GM23338 (cell line): ENCODE data around the gene AK9. TPM values are rescaled to one million over a fixed set of nuclear protein-coding genes. Genes with fewer than 3 reads are reported as not detected.

Source experiments
- ATAC-seq: fragments of 200-7000 bp; cut with Tn5 transposase; 3 replicates; pipeline ENCODE4 v1.9.1; 2020
- DNase-seq: peaks from one replicate; pipeline ENCODE4 v3.0.0-alpha.2; 2015; ENCODE audit warnings: low spot score
- H2AFZ ChIP-seq: fragments of 200-600 bp; sonication (generic); 2 replicates; pipeline ENCODE4 v1.8.0; 2016; ENCODE audit warnings: antibody characterized with exemption, mild to moderate bottlenecking, moderate library complexity
- H3F3A ChIP-seq: fragments of 200-600 bp; sonication (generic); replicated peaks from 2 replicates; pipeline ENCODE4 v1.8.0; 2017; ENCODE audit warnings: antibody characterized with exemption, mixed run types, low read depth
- H3K27ac ChIP-seq: fragments of 200-600 bp; sonication (generic); 2 replicates; pipeline ENCODE4 v1.6.1; 2016; ENCODE audit warnings: low read depth
- H3K27me3 ChIP-seq: fragments of 200-600 bp; sonication (generic); 2 replicates; pipeline ENCODE4 v1.8.0; 2016; ENCODE audit warnings: mild to moderate bottlenecking, mixed run types, moderate library complexity; ENCODE audit not compliant: insufficient read depth
- H3K36me3 ChIP-seq: fragments of 200-600 bp; sonication (generic); 2 replicates; pipeline ENCODE4 v1.8.0; 2016; ENCODE audit warnings: mild to moderate bottlenecking; ENCODE audit not compliant: insufficient read depth
- H3K4me1 ChIP-seq: fragments of 200-600 bp; sonication (generic); 2 replicates; pipeline ENCODE4 v1.8.0; 2016; ENCODE audit warnings: mild to moderate bottlenecking, moderate library complexity; ENCODE audit not compliant: insufficient read depth
- H3K4me2 ChIP-seq: fragments of 200-600 bp; sonication (generic); 2 replicates; pipeline ENCODE4 v1.7.1; 2017; ENCODE audit warnings: mixed run types
- H3K4me3 ChIP-seq: fragments of 200-600 bp; sonication (generic); 2 replicates; pipeline ENCODE4 v1.6.1; 2016; ENCODE audit warnings: mixed run types
- H3K79me2 ChIP-seq: fragments of 200-600 bp; sonication (generic); replicated peaks from 2 replicates; pipeline ENCODE4 v1.8.0; 2017; ENCODE audit warnings: mild to moderate bottlenecking; ENCODE audit not compliant: insufficient read depth
- H3K9me2 ChIP-seq: fragments of 200-600 bp; sonication (generic); 2 replicates; pipeline ENCODE4 v1.8.0; 2017; ENCODE audit not compliant: insufficient read depth
- H4K20me1 ChIP-seq: fragments of 200-600 bp; sonication (generic); replicated peaks from 2 replicates; pipeline ENCODE4 v1.8.0; 2017; ENCODE audit warnings: mild to moderate bottlenecking; ENCODE audit not compliant: insufficient read depth
- H3K27ac Mint-ChIP-seq: 2 replicates; pipeline ENCODE4 v1.8.0; 2020; ENCODE audit warnings: inconsistent platforms, mild to moderate bottlenecking, moderate library complexity, mixed read lengths
- H3K27me3 Mint-ChIP-seq: 3 replicates; pipeline ENCODE4 v1.8.0; 2022; ENCODE audit warnings: low read depth, mild to moderate bottlenecking, moderate library complexity, mixed read lengths, inconsistent platforms; ENCODE audit not compliant: insufficient read depth, poor library complexity
- H3K36me3 Mint-ChIP-seq: 3 replicates; pipeline ENCODE4 v1.8.0; 2021; ENCODE audit warnings: low read depth, mild to moderate bottlenecking, inconsistent platforms, moderate library complexity, mixed read lengths
- H3K4me1 Mint-ChIP-seq: 3 replicates; pipeline ENCODE4 v1.8.0; 2020; ENCODE audit warnings: mild to moderate bottlenecking, inconsistent platforms, mixed read lengths
- H3K4me3 Mint-ChIP-seq: 3 replicates; pipeline ENCODE4 v1.8.0; 2021; ENCODE audit warnings: moderate library complexity, mild to moderate bottlenecking, inconsistent platforms, mixed read lengths
- H3K9me3 Mint-ChIP-seq: 3 replicates; pipeline ENCODE4 v1.8.0; 2020; ENCODE audit warnings: moderate library complexity, mild to moderate bottlenecking, inconsistent platforms, mixed read lengths
- CREB1 ChIP-seq: fragments of 250-450 bp; sonication (Bioruptor Pico); IDR thresholded peaks from 2 replicates; pipeline ENCODE4 v1.5.0; 2020; ENCODE audit warnings: low read depth, mild to moderate bottlenecking, moderate library complexity
- EZH2 ChIP-seq: fragments of 200-600 bp; sonication (generic); IDR thresholded peaks from one replicate; pipeline ENCODE4 v1.8.0; 2017; ENCODE audit warnings: antibody characterized with exemption, mild to moderate bottlenecking, low read depth; ENCODE audit not compliant: unreplicated experiment
- EZH2phosphoT487 ChIP-seq: fragments of 200-600 bp; sonication (generic); IDR thresholded peaks from one replicate; pipeline ENCODE4 v1.8.1; 2018; ENCODE audit warnings: antibody characterized with exemption; ENCODE audit not compliant: unreplicated experiment
- JUNB ChIP-seq: IDR thresholded peaks from one replicate; pipeline ENCODE4 v1.6.1; 2016; ENCODE audit warnings: antibody characterized with exemption; ENCODE audit not compliant: unreplicated experiment
- NANOG ChIP-seq: IDR thresholded peaks from 2 replicates; pipeline ENCODE4 v1.6.1; 2016; ENCODE audit warnings: antibody characterized with exemption, borderline replicate concordance
- POLR2AphosphoS5 ChIP-seq: IDR thresholded peaks from 2 replicates; pipeline ENCODE4 v1.6.1; 2016; ENCODE audit warnings: antibody characterized with exemption, low read depth
- STAT1 ChIP-seq: IDR thresholded peaks from one replicate; pipeline ENCODE4 v1.6.1; 2016; ENCODE audit warnings: antibody characterized with exemption; ENCODE audit not compliant: unreplicated experiment
- ZNF114 ChIP-seq: fragments of 250-450 bp; sonication (Bioruptor Pico); IDR thresholded peaks from 2 replicates; pipeline ENCODE4 v1.5.0; 2020; ENCODE audit warnings: mild to moderate bottlenecking, moderate library complexity
- ZNF331 ChIP-seq: fragments of 250-450 bp; sonication (Bioruptor Pico); IDR thresholded peaks from 2 replicates; pipeline ENCODE4 v1.5.0; 2020; ENCODE audit warnings: low read depth, mild to moderate bottlenecking, moderate library complexity
- ZNF462 ChIP-seq: fragments of 250-450 bp; sonication (Bioruptor Pico); IDR thresholded peaks from 2 replicates; pipeline ENCODE4 v1.5.0; 2020; ENCODE audit warnings: mild to moderate bottlenecking, moderate library complexity
- polyA plus RNA-seq: library from polyadenylated mRNA; unstranded; fragments of >200 nt; fragmentation: Nextera tagmentation; extraction: Ambion mirVana; gene quantifications from 2 replicates; pipeline ENCODE4 v1.2.1, GENCODE V29; 2016
- total RNA-seq: library from RNA; depleted of rRNA; stranded (reverse); fragments of >200 nt; shearing (Covaris generic); gene quantifications from 2 replicates; pipeline ENCODE4 v1.2.3, GENCODE V29; 2014
- TF ChIP-seq, protein P1 (sequence below): IDR thresholded peaks from one replicate; pipeline ENCODE4 v1.6.1; 2018; ENCODE audit warnings: antibody characterized with exemption; ENCODE audit not compliant: unreplicated experiment
- TF ChIP-seq, protein P2 (sequence below): IDR thresholded peaks from 2 replicates; pipeline ENCODE4 v1.6.1; 2016; ENCODE audit warnings: antibody characterized with exemption
- TF ChIP-seq, protein P3 (sequence below), 2 experiments: fragments of 200-600 bp in 1 of 2; sonication (generic) in 1 of 2; conservative IDR thresholded peaks; 2 replicates each; pipeline versions ENCODE4 v1.5.1 to v1.6.1; 2016 to 2017; ENCODE audit warnings: antibody characterized with exemption in 2 of 2, low read depth in 2 of 2, mild to moderate bottlenecking in 2 of 2, moderate library complexity in 1 of 2

The AK9 gene
- total and polyA plus RNA-seq, 2 experiments from 2014 or later = 2.0 to 6.4 TPM

DNA sequence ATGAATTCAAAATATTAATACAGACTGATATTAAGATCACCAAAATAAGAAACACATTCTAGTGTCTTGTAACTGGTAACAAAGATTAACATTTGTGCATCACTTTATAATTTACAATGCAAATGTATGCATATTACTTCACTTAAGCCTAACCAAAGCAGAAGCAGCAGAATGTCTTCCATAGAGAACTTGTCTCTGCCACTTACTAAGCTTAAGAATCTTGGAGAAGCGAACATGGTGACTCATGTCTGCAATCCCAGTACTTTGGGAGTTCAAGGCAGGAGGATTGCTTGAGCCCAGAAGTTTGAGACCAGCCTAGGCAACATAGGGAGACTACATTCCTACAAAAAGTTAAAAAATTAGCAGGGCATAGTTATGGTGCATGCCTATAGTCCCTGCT lies 18.8 kb downstream of the AK9 start:
- no peaks in the 10 kb centered on the region for H3K9me3 Mint-ChIP-seq
- TF ChIP-seq POLR2AphosphoS5 (no peak), ZNF331 (CRISPR knock-in tag) (no peak), EZH2phosphoT487 (no peak), JUNB (no peak), CREB1 (no peak), ZNF114 (CRISPR knock-in tag) (no peak), STAT1 (no peak), NANOG (no peak), ZNF462 (CRISPR knock-in tag) (no peak), EZH2 (no peak)
- TF ChIP-seq, protein P1, sequence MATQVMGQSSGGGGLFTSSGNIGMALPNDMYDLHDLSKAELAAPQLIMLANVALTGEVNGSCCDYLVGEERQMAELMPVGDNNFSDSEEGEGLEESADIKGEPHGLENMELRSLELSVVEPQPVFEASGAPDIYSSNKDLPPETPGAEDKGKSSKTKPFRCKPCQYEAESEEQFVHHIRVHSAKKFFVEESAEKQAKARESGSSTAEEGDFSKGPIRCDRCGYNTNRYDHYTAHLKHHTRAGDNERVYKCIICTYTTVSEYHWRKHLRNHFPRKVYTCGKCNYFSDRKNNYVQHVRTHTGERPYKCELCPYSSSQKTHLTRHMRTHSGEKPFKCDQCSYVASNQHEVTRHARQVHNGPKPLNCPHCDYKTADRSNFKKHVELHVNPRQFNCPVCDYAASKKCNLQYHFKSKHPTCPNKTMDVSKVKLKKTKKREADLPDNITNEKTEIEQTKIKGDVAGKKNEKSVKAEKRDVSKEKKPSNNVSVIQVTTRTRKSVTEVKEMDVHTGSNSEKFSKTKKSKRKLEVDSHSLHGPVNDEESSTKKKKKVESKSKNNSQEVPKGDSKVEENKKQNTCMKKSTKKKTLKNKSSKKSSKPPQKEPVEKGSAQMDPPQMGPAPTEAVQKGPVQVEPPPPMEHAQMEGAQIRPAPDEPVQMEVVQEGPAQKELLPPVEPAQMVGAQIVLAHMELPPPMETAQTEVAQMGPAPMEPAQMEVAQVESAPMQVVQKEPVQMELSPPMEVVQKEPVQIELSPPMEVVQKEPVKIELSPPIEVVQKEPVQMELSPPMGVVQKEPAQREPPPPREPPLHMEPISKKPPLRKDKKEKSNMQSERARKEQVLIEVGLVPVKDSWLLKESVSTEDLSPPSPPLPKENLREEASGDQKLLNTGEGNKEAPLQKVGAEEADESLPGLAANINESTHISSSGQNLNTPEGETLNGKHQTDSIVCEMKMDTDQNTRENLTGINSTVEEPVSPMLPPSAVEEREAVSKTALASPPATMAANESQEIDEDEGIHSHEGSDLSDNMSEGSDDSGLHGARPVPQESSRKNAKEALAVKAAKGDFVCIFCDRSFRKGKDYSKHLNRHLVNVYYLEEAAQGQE = no peak
- TF ChIP-seq, protein P2, sequence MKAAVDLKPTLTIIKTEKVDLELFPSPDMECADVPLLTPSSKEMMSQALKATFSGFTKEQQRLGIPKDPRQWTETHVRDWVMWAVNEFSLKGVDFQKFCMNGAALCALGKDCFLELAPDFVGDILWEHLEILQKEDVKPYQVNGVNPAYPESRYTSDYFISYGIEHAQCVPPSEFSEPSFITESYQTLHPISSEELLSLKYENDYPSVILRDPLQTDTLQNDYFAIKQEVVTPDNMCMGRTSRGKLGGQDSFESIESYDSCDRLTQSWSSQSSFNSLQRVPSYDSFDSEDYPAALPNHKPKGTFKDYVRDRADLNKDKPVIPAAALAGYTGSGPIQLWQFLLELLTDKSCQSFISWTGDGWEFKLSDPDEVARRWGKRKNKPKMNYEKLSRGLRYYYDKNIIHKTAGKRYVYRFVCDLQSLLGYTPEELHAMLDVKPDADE = no peak
- TF ChIP-seq, protein P3, sequence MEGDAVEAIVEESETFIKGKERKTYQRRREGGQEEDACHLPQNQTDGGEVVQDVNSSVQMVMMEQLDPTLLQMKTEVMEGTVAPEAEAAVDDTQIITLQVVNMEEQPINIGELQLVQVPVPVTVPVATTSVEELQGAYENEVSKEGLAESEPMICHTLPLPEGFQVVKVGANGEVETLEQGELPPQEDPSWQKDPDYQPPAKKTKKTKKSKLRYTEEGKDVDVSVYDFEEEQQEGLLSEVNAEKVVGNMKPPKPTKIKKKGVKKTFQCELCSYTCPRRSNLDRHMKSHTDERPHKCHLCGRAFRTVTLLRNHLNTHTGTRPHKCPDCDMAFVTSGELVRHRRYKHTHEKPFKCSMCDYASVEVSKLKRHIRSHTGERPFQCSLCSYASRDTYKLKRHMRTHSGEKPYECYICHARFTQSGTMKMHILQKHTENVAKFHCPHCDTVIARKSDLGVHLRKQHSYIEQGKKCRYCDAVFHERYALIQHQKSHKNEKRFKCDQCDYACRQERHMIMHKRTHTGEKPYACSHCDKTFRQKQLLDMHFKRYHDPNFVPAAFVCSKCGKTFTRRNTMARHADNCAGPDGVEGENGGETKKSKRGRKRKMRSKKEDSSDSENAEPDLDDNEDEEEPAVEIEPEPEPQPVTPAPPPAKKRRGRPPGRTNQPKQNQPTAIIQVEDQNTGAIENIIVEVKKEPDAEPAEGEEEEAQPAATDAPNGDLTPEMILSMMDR (conservative IDR thresholded peaks at IDR 0.05; ENCODE audit: low read depth in 2 of 2) = no peak
- peak overlapping the region; percentile 63; the same call in 1 of the 2 replicates for H3K27ac Mint-ChIP-seq
- Histone ChIP-seq H2AFZ (no peak overlapping the region; the same call in 1 of the 2 replicates), H3K4me2 (0 out of 2 replicates have a peak overlapping the region, but pooled peaks have one; percentile 22), H3K4me1 (peaks cover 15% of the 10 kb centered on the region; the same call in 1 of the 2 replicates), H3K9me2 (no peaks in the 10 kb centered on the region), H3F3A (no peaks in the 10 kb centered on the region), H3K27me3 (no peaks in the 10 kb centered on the region), H3K4me3 (no peak overlapping the region), H3K27ac (no peak overlapping the region), H3K36me3 (no peaks in the 10 kb centered on the region), H4K20me1 (no peaks in the 10 kb centered on the region), H3K79me2 (no peaks in the 10 kb centered on the region)
- H3K4me1 Mint-ChIP-seq = peaks cover 13% of the 10 kb centered on the region
- H3K4me3 Mint-ChIP-seq = no peak overlapping the region
- no peaks in the 10 kb centered on the region for H3K27me3 Mint-ChIP-seq
- H3K36me3 Mint-ChIP-seq = no peaks in the 10 kb centered on the region; the same call in 2 of the 3 replicates
- DNase-seq = no peak
- no peak for ATAC-seq
